Measurements from ENCODE around the gene THBS4.

The THBS4 gene

DNA sequence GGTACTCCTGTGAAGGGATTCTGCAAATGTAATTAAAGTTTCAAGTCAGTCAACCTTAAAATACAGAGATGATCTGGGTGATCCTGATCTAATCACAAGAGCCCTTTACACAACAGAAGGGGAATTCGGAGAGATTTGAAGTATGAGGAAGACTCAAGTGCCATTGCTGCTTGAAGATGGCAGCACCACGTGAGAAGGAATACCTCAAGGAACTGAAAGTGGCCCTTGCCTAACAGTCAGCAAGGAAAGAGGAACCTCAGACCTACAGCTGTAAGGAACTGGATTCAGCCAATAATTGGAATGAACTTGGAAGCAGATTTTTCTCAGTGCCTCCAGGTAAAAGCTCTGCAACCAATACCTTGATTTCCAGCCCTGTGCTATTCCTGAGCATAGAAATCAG is 87.4 kb downstream of the THBS4 start:
- no peak for DNase-seq

DNA sequence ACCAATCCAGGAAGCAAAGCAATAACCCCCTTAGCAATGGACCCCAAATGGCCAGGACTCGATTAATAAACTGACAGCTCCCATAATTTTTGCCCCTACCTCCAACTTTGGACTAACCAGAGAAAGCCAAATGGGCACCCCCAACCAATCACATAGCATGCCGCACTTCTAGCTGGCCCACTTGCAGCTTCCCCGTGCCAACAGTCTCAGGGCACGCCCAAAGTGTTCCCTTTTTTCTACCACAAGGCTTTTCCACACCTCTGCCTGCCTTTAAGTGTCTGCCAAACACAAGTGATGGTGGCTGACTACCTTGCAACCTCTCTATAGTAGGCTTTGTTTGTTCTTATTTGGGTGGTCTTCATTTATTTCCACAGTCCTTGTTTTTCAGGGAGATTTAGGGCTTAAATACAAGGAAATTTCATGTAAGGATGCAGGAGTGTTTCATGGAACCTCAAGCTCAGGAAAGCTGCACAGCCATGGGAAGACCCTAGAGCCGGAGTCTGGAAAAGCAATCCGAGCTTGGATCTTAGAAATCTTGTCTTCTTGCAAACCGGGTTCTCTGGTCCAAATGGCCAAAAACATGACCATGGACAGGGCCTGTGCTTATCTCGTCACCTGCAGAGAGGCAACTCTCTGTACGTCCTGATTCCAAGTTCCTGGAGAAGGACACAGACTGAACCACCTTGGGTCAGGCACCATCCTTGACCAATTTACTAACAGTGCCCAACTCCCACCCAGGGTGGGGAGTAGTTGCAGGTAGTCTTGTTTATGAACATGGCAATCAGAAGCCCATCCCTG is 89.2 kb downstream of the THBS4 start:
- DNase-seq = no peak

DNA sequence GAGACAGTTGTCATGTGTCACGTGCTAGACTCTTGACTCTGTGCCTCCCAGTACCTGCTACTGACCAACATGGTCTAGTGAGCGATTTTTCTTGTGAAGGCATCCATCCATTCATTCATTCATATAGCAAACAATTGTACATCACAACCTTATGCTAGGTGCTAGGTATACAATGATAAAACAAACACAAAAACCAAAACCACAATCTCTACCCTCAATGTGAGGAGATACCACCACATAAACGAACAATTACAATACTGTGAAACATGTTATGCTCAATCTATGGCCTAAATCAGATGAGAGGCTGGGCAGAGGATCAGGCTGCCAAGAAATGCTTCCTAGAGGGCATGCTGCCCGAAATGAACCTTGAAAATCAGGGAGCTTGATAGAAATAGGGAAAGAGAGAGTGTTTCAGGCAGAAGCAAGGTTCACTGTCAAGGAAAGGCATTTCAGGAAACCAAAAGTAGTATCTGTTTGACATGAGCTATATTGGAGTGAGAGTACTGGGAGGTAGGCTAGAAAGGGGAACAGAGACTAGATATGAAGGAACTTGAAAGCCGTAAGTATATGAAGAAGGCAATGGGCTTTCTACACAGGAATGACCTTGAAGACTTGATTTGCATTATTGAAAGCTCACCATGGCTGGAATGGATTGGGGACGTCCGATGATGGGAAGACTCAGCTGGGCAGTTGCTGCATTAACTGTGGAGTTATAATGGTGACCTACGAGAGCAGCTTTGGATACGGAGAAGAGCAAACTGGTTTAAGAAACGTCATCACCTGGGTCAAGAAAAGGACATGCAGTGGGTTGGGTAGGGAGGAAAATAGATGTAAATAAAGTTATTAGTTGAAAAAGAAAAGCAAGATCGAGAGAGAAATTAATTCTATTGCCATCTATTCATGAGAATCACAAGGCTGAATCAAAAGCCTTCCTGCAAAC is 90.1 kb downstream of the THBS4 start:
- no peak for DNase-seq

DNA sequence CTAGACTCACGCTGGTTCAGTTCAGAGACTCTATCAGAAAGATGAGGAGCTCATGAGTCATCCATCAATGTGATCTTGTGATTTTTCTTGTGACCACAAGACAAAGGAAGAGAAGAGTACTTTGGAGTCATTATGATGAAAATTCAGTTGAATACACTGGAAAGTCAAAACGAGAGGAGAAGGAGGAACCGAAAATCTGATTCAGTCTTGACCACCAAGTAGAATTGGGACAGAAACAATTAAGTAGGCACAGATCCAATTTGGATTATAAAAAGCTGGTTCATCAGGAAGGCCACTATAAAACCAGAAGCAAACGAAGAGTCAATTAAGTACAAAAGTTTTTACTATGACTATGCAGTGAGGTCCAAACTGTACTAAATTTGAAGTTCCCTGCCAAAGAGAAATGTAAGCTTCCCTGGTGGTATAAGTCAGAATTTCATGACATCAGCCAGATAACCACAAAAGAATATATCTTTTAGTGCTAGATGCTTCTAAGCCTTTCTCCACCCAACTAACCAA is 90.9 kb downstream of the THBS4 start:
- peak; percentile 44 for DNase-seq

DNA sequence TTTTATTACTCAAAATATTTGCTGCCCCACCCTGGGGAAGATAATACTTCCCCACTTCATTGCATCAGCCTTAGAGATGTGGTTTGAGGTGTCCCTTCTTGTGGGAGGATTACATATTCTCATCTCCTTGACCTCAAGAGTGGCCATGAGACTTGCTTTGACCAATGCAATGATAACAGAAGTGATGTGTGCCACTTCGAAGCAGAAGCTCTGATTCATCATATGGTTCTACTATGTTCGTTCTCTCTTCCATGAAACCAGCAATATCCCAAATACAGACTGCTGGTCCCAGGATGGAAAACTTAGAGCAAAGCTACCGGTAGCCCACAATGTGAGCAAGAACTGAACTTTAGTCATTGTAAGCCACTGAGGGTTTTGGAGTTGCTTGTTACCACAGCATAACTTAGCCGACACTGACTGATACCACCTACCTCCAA is 92.0 kb downstream of the THBS4 start:
- DNase-seq = peak; percentile 69

DNA sequence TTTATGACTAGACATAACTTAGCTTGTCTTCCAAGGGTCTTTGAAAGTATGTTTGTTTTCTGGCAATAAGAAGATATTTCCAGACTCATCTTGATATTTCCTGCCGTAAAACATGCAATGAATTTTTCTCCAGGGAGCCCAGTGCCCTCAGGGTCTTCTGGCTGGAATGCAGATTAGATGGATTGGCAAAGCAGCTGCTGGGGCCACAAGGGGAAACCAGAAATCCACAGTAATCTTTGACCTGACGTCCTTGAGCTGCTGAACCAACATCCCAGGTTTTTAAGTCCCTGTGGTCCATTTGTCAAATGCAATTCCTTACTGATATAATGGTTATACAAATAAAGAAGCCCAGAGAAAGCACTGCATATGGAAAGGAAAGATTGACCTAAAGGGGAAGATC is 93.0 kb downstream of the THBS4 start:
- no peak for DNase-seq

DNA sequence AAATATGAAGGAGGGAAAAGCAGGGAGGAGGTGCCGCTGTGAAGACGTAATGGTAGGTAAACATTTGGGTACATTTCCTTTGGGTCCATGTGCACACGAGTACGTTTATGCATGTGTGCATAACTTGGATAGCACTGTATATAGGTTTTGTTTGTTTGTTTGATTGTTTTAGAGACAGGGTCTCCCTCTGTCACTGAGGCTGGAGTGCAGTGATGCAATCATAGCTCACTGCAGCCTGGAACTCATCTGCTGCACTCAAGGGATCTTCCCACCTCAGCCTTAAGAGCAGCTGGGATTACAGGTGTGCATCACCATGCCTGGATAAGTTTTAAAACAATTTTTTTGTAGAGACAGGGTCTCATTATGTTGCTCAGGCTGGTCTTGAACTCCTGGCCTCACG is 94.0 kb downstream of the THBS4 start:
- DNase-seq = no peak
